Non-pigmented ciliary epithelial cell (primary cell): ENCODE measurements around the gene PRLHR.
"Not testable (repeated sequence)": the region's sequence is repeated elsewhere in the genome, so short reads cannot be mapped to it uniquely, and the experiment has no call there.

Source experiments
- DNase-seq: peaks from one replicate; pipeline ENCODE4 v3.0.0-alpha.2; 2010; ENCODE audit warnings: low read depth

PRLHR gene

DNA sequence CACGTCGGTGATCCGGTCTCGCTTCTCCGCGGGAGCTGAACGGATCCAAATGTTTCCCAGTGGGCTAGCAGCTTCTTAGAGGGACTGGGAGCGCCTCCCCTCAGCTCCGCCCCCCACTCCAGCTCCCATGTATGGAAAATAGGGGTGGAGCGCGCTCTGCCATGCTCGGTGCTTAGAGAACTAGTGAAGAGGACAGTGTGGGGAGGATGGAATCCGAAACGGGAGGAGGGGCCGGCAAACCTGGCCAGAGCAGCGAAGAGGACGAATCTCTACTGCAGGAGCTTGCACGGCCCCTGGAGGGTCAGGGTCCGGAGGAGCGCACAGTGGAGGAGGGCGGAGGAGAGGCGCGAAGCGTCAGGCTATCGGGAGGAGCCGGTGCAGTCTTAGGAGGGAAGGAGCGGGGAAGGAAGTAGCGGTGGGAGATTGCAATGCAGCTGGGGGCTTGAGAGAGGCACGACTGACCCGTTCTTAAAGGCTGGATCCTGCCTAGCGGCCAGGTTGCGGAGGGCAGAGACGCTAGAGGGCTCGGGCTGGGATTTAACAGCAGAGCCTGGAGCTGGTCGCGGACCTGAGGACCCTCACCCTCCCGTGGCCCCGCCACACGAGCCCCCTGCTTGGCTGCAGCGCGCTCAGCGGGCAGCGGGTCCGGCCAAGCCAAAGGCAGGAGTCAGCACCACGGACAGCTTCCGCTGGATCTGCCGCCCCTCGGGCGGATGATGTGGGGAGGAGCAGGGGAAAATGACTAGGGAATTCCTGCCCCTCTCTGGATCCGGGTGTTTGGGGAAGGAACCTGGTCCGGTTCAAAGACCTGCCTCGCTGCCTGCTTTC is at the start of gene PRLHR:
Gene PRLHR, minus strand, starts transcription at position 51 of the 828 bp plus-strand sequence. CDS start 404 bp downstream, outside the sequence.
- no peak for DNase-seq

GRCh38 chr10:118642228-118642627 is 46.8 kb upstream of the PRLHR start:
- no peak for DNase-seq

DNA sequence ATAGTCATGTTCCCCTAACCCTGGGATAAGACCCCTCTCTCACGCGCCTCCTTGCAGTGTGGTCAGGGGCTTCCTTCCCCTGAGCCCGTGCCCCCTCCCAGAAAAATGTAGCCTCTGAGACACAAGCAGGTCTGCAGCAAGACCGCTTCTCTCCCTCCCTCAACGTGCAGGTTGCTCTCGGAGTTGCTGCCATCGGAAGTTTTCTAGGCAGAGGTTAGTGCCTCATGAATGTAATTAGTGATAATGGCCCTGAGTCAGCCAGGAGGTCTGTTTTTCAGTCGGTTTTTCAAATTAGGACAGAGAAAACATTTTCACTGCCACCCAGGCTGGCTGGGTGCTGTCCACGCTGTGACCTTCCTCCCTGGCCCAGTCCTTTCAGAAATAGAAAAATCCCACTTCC is 43.2 kb upstream of the PRLHR start:
- DNase-seq = no peak

DNA sequence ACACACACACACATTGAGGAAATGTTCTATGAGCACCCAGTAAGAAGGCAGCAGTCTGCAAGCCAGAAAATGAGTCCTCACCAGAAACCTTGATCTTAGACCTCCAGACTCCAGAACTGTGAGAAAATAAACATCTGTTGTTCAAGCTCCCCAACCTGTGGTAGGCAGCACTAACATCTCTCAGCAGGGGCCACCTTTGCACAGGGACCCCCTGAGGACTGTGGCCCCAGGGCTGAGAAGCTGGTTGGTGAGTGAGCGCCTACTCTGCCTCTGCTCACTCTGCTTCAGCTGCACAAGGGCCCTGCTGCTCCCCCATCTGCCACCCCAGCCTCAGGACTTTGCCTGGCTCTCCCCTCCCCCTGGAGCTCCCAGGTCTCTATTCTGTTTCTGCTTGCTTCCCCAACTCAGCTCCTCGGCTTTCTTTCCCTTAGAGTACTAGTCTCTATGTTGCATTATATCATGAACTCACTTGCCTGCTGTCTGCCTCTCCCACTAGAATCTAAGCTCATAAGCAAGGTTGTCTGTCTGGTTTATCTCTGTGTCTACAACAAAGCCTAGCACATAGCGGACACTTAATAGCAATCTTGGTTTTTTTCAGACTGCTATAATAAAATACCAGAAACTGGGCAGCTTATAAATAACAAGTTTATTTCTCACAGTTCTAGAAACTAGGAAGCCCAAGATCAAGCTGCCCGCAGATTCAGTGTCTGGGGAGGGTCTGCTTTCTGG is 40.4 kb upstream of the PRLHR start:
- DNase-seq = no peak

- DNase-seq = no peak
These were observed 38.3 kb upstream of the PRLHR start for GRCh38 chr10:118633786-118634185.

DNA sequence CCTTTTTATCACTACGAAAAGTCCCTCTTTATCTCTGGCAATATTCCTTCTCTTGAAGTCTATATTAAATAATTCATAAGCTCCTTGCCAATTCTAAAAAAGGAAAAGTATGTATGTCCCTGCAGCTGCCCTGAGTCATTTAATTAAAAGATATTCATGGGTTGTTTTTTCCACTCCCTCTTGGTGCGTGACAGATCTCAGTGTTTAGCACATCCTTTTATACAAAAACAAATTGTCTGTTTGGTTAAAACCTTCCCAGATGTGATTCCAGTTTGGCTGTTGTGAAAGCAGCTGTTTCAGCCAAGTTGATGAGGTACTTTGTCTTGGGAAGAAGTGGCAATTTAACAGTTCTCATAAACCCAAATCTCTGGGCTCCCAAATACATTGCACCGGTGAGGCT is 33.8 kb upstream of the PRLHR start:
- DNase-seq = no peak

- DNase-seq = no peak
These were observed 32.9 kb upstream of the PRLHR start for GRCh38 chr10:118628397-118628796.

DNA sequence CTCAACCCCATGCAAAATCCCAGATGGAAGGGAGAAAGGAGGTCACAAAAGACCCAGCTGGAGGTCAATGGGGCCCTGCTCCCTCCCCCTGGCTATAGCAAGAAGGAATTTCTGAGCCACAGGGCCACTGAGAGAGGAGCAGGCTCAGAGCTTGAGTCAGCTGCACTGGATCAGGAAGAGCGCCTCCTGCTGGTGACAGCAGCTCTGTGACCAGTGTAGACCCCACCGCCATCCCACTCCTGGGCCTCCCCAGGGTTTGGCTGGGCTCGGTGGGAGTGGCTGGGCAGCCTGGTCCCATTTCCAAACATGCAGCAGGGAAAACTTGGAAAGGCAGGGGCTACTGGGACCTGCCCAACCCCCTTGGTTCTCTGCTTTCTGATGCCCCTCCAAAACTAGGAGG is 31.5 kb upstream of the PRLHR start:
- no peak for DNase-seq

DNA sequence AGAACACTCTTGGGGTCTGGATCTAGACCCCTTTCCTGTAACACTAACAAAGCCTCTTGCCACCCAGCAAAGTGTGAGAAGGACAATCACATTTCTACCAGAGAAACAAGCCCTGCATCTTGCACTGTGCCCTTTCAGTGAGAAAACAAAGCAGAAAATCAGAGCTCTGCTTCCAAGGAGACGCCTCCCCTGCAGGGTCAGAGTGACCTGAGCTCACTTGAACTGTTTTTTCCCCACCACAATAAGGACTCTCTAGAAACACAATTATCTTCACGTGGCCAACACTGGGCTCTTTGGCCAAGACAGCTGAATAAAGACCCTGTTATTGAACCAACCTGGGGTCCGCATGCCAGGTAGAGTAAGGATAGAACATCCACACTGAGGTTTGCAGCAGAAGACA is 30.1 kb upstream of the PRLHR start:
- no peak for DNase-seq

- no peak for DNase-seq
These were observed 29.3 kb upstream of the PRLHR start for GRCh38 chr10:118624747-118625146.

DNA sequence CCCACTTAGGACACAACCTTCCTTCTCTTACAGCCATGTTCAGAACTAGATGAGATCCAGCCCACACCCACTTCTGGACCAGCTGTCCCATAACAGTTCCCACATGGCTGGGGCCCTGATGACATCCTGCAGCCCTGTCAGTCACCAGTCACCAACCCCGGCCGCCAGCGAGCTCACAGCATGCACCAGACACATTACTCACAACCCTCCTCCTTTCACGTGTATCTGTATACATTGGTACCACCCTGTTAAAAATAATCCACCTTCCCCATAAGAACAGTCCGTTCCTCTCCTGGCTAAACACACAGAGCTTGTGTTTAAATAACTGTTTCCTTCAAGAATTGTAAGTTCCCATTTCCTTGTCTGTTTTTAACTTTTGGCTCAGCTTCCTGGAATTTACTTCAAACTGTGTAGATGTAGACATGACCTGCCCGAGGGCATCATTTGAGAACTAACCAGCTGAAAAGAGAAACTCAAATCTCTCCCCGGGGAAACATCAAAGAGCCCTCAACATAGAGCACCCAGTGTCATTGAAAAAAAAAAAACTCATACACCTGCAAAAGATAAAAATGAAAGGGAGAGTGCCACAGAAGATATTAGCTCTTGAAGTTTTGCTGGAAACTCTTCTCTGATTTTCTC is 26.0 kb upstream of the PRLHR start:
- DNase-seq = no peak

DNA sequence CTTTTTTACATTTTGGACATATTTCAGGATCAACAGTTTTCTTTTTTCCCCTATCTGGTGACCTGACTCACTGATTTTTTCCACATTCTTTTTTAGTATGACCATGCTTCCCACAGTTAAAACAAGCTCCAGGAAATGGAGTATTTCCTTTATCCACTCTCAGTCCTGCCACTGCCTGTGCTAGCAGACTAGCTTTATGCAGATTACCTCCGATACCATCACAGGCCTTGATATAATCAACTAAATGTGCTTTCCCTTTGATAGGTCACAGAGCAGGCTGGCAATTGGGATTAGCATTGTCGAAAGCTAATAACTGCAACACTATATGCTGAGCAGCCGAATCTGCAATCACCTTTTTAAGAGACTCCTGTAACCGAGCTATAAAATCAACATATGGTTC is 18.4 kb upstream of the PRLHR start:
- DNase-seq = not testable (repeated sequence)

GRCh38 chr10:118610577-118610976 is 15.1 kb upstream of the PRLHR start:
- DNase-seq = no peak

DNA sequence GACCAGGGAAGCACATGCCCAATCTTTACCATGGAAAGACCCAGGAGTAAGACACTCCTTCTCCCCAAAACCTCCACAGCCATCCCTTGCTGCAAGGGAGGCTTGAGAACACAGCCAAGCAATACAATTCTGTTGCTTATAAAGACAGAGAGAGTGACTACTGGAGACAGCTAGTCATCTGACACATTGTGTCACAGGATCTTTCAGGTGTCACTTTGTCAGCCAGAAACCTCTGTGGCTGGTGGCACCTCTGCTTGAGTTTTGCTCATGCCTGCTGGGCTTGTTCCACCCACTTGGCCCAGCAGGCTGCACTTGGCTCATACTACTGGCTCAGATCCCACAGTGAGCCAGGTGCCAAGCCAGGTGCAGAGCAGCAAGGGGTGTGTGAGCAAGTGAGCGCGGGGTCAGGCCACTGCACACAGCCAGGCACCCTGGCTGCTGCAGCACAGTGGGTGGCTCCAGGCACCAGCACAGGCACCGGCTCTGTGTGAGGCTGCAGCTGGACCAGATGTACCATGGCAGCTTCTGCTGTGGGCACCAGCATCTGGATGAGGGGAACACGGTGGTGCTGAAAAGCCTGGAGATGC is 12.4 kb upstream of the PRLHR start:
- DNase-seq = no peak

GRCh38 chr10:118605694-118606093 is 10.2 kb upstream of the PRLHR start:
- no peak for DNase-seq

- DNase-seq = no peak
These were observed 1.1 kb upstream of the PRLHR start for GRCh38 chr10:118596426-118597124.

- no peak for DNase-seq
These were observed 406 bp downstream of the PRLHR start for GRCh38 chr10:118595064-118595420.

DNA sequence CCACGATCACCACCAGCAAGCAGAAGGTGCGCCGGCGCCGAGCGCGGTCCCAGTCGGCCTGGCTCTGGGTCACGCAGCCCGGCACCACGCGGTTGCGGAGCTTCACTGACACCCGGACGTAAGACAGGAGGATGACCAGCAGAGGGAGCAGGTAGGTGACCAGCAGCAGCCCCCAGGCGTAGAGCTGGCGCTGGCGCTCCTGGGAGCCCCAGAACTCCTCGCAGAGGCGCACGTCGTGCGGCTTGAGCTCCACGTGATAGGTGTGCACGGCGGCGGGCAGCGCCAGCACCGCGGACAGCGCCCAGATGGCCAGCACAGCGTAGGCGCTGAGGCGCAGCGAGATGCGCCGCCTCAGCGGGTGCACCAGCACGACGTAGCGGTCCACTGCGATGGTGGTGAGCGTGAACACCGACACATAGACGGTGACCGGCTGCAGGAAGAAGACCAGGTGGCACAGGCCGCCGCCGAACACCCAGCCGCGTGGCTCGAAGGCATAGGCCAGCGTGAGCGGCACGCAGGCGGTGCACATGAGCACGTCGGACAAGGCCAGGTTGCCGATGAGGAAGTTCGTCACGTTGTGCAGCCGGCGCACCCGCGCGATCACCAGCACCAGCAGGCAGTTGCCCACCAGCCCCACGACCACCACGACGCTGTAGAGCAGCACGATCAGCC is 920 bp downstream of the PRLHR start:
- DNase-seq = no peak

GRCh38 chr10:118592675-118593330 is 2.6 kb downstream of the PRLHR start:
- no peak for DNase-seq

DNA sequence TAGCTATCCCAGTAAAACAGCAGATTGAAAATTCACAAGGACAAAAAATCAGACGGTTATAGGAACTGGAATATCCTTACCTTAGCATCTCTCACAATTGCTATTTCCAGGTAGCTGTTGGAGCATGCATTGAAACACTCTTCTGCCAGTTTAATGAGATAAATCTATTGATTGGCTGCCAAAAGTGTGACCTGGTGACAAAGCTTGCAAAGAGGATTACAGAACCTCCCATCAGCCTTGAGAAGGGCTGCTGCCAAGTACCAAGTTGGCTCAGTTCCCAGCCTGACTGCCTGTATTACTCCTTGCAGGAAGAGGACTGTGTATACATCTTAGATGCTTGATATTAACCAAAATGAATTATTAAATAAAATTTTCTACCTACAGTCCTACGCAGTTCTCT is 5.1 kb downstream of the PRLHR start:
- DNase-seq = no peak
